Measurements from ENCODE around the gene TSPAN17.

DNA sequence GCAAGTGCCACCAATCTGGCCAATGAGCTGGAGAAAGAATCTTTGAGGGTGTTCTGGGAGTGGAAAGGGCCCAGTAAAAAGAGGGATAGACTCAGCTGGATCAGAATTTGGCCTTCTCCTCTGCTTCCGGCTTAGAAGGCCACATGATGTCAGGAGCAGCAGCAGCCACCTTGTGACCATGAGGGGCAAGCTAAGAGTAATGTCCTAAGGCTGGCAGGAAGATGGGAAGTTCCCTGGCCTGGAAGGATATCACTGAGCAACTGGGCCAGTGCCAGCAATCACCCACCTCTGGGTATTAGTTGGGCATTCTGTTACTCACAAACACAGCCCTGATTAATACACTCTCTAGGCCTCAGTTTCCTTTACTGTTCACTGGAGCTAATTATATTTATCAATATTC is 44.2 kb downstream of the TSPAN17 start:
- no peak for TF ChIP-seq REST (IDR thresholded peaks at IDR 0.05; ENCODE audit: insufficient read depth in 1 of 2, low read depth in 2 of 2, low read length in 2 of 2)
- TF ChIP-seq TAF1 (IDR thresholded peaks at IDR 0.05; ENCODE audit: borderline replicate concordance, insufficient read depth, low read length) = no peak

All from PFSK-1 (cell line).